ENCODE results near the gene C16orf92. TPM values are rescaled to one million over a fixed set of nuclear protein-coding genes. Genes with fewer than 3 reads are reported as not detected.
A peak's percentile ranks its signal among the peaks of the same experiment; 100 is the strongest.

C16orf92 gene
- polyA plus RNA-seq, 1 donor from 2014 or later = not detected

DNA sequence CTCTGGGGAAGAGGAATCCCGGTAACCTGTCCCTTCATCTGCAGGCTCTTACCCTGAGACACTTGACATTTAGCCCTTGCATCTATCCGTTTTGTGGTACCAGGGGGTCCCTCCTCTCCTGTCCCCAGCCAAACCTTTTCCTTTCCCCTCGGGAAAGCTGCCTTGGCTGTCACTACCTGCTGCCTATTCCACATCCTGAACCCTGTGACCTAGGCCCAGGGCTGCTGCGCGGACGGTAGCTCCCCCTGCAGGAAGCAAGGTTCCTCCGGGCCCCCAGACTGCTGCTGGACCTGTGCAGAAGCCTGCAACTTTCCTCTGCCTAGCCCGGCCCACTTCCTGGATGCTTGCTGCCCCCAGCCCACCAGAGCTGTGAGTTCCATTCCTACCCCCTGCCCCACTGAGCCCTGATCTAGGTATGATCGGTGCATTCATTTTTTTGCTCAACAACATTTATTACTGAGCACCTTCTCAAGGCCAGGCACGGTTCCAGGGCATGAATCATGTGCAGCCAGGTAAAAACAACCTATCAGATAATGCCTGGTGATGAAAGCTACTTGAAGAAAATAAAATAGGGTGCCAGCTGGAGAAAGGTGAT, 32.1 kb downstream of the C16orf92 start:
- no peak overlapping the region for H3K27ac ChIP-seq (ENCODE audit: low read length)
- H3K4me3 ChIP-seq (ENCODE audit: low read length) = no peak overlapping the region
- no peak overlapping the region for H3K4me2 ChIP-seq (ENCODE audit: low read length)
- no peaks in the 10 kb centered on the region for H3F3A ChIP-seq (ENCODE audit: insufficient read depth, low read length, poor library complexity, severe bottlenecking)
- no peaks in the 10 kb centered on the region for H3K9me3 ChIP-seq (ENCODE audit: low read length)
- no peak overlapping the region for H2AFZ ChIP-seq (ENCODE audit: low read depth, low read length)
- TF ChIP-seq MXI1 (conservative IDR thresholded peaks at IDR 0.05; ENCODE audit: poor library complexity, severe bottlenecking) = no peak
- TF ChIP-seq, protein P1, sequence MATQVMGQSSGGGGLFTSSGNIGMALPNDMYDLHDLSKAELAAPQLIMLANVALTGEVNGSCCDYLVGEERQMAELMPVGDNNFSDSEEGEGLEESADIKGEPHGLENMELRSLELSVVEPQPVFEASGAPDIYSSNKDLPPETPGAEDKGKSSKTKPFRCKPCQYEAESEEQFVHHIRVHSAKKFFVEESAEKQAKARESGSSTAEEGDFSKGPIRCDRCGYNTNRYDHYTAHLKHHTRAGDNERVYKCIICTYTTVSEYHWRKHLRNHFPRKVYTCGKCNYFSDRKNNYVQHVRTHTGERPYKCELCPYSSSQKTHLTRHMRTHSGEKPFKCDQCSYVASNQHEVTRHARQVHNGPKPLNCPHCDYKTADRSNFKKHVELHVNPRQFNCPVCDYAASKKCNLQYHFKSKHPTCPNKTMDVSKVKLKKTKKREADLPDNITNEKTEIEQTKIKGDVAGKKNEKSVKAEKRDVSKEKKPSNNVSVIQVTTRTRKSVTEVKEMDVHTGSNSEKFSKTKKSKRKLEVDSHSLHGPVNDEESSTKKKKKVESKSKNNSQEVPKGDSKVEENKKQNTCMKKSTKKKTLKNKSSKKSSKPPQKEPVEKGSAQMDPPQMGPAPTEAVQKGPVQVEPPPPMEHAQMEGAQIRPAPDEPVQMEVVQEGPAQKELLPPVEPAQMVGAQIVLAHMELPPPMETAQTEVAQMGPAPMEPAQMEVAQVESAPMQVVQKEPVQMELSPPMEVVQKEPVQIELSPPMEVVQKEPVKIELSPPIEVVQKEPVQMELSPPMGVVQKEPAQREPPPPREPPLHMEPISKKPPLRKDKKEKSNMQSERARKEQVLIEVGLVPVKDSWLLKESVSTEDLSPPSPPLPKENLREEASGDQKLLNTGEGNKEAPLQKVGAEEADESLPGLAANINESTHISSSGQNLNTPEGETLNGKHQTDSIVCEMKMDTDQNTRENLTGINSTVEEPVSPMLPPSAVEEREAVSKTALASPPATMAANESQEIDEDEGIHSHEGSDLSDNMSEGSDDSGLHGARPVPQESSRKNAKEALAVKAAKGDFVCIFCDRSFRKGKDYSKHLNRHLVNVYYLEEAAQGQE (IDR thresholded peaks at IDR 0.05; ENCODE audit: borderline replicate concordance) = no peak
- TF ChIP-seq TAF1 (IDR thresholded peaks at IDR 0.05; ENCODE audit: low read depth) = no peak
- no peak for TF ChIP-seq SMC3 (conservative IDR thresholded peaks at IDR 0.05; ENCODE audit: poor library complexity)
- TF ChIP-seq, protein P2, sequence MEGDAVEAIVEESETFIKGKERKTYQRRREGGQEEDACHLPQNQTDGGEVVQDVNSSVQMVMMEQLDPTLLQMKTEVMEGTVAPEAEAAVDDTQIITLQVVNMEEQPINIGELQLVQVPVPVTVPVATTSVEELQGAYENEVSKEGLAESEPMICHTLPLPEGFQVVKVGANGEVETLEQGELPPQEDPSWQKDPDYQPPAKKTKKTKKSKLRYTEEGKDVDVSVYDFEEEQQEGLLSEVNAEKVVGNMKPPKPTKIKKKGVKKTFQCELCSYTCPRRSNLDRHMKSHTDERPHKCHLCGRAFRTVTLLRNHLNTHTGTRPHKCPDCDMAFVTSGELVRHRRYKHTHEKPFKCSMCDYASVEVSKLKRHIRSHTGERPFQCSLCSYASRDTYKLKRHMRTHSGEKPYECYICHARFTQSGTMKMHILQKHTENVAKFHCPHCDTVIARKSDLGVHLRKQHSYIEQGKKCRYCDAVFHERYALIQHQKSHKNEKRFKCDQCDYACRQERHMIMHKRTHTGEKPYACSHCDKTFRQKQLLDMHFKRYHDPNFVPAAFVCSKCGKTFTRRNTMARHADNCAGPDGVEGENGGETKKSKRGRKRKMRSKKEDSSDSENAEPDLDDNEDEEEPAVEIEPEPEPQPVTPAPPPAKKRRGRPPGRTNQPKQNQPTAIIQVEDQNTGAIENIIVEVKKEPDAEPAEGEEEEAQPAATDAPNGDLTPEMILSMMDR (IDR thresholded peaks at IDR 0.05; ENCODE audit: poor library complexity, severe bottlenecking) = peak; percentile 39
- TF ChIP-seq EZH2 (IDR thresholded peaks at IDR 0.05; ENCODE audit: borderline replicate concordance, insufficient read depth, low read length, poor library complexity, severe bottlenecking) = no peak
- no peak for TF ChIP-seq RAD21 (conservative IDR thresholded peaks at IDR 0.05)
- no peaks in the 10 kb centered on the region for H3K36me3 ChIP-seq (ENCODE audit: insufficient read depth, low read length)
- no peaks in the 10 kb centered on the region for H3K27me3 ChIP-seq (ENCODE audit: insufficient read depth, low read depth, low read length)
- H3K9me2 ChIP-seq (ENCODE audit: insufficient read depth, low read length) = no peaks in the 10 kb centered on the region
- H4K20me1 ChIP-seq (ENCODE audit: insufficient read depth) = no peaks in the 10 kb centered on the region
- no peak overlapping the region for H3K9ac ChIP-seq (ENCODE audit: low read length)
- H3K79me2 ChIP-seq (replicated peaks; ENCODE audit: insufficient read depth, low read length) = peaks cover 10% of the 10 kb centered on the region

DNA sequence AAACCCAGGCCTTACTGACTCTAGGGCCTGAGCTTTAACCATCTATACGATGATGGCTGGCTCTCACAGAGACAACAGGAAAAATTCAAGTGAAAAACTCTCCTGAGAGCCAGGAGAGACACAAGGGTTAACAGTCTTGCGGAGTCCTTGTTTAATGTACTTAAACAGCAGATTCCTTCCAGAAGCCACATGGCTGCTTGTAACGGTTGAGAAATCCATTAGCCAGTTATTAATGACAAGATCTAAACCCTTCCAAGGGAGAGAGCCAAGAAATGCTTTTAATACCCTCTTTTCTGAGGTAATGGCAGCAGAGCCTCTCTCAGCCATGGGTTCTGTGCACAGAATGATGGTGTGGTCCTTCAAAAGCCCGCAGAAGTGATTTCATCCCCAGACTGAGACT, 37.3 kb downstream of the C16orf92 start:
- Histone ChIP-seq H4K20me1 (ENCODE audit: insufficient read depth) (no peaks in the 10 kb centered on the region), H3K79me2 (replicated peaks; ENCODE audit: insufficient read depth, low read length) (no peaks in the 10 kb centered on the region), H3F3A (ENCODE audit: insufficient read depth, low read length, poor library complexity, severe bottlenecking) (no peaks in the 10 kb centered on the region), H3K27me3 (ENCODE audit: insufficient read depth, low read depth, low read length) (no peaks in the 10 kb centered on the region), H3K4me2 (ENCODE audit: low read length) (no peak overlapping the region), H3K27ac (ENCODE audit: low read length) (no peak overlapping the region), H3K9ac (ENCODE audit: low read length) (no peak overlapping the region), H3K36me3 (ENCODE audit: insufficient read depth, low read length) (no peaks in the 10 kb centered on the region), H3K9me2 (ENCODE audit: insufficient read depth, low read length) (no peaks in the 10 kb centered on the region), H3K4me3 (ENCODE audit: low read length) (no peak overlapping the region), H3K9me3 (ENCODE audit: low read length) (no peaks in the 10 kb centered on the region), H2AFZ (ENCODE audit: low read depth, low read length) (no peak overlapping the region)
- TF ChIP-seq SMC3 (conservative IDR thresholded peaks at IDR 0.05; ENCODE audit: poor library complexity) = no peak
- no peak for TF ChIP-seq EZH2 (IDR thresholded peaks at IDR 0.05; ENCODE audit: borderline replicate concordance, insufficient read depth, low read length, poor library complexity, severe bottlenecking)
- TF ChIP-seq RAD21 (conservative IDR thresholded peaks at IDR 0.05) = no peak
- TF ChIP-seq, protein P1 (IDR thresholded peaks at IDR 0.05; ENCODE audit: borderline replicate concordance) = no peak
